Measurements from ENCODE around the gene TMEM232. TPM values are rescaled to one million over a fixed set of nuclear protein-coding genes. Genes with fewer than 3 reads are reported as not detected.

Gene TMEM232
- total RNA-seq, 1 experiment from 2014 or later = 0.21 TPM

- Histone ChIP-seq H3K27me3 (ENCODE audit: control insufficient read depth, insufficient read depth, low read length) (no peaks in the 10 kb centered on the region), H3K36me3 (ENCODE audit: control insufficient read depth, insufficient read depth, low read length) (no peaks in the 10 kb centered on the region), H3K27ac (ENCODE audit: low read length) (no peak overlapping the region), H3K4me1 (ENCODE audit: control insufficient read depth, insufficient read depth, low read length) (no peaks in the 10 kb centered on the region), H3K4me3 (ENCODE audit: low read depth in 2 of 2, low read length in 2 of 2) (no peak overlapping the region), H3K9me3 (ENCODE audit: control insufficient read depth, insufficient read depth, low read depth, low read length) (no peaks in the 10 kb centered on the region)
- in situ Hi-C loops (cut with HindIII; ENCODE audit: low pct_unique_long_range_greater_than_20kb, low sequenced_read_pairs) = no loop called here
- POLR2A ChIA-PET = no interaction called here
- no peak for DNase-seq (ENCODE audit: low read depth, low spot score)
- CTCF ChIA-PET = no interaction called here
- intact Hi-C loops (cut with micrococcal nuclease; ENCODE audit: unreplicated experiment) = no loop called here
- TF ChIP-seq POLR2AphosphoS5 (IDR thresholded peaks at IDR 0.05; ENCODE audit: low read depth, low read length) (no peak), REST (IDR thresholded peaks at IDR 0.05; ENCODE audit: insufficient read depth in 1 of 2, low read depth in 2 of 2, low read length in 1 of 2) (no peak), TCF7L2 (IDR thresholded peaks at IDR 0.05; ENCODE audit: low read depth, low read length) (no peak), CTCF (IDR thresholded peaks at IDR 0.05) (no peak), SIN3A (IDR thresholded peaks at IDR 0.05; ENCODE audit: borderline replicate concordance, insufficient read depth, low read depth, low read length) (no peak)
- BruUV-seq (replicated peaks) = no TSS peak
- ATAC-seq = no peak
Measured at GRCh38 chr5:110371725-110372041, 354.8 kb downstream of the TMEM232 start.

- no peaks in the 10 kb centered on the region for H3K9me3 ChIP-seq (ENCODE audit: control insufficient read depth, insufficient read depth, low read depth, low read length)
- no peak for ATAC-seq
- no TSS peak for BruUV-seq (replicated peaks)
- no peaks in the 10 kb centered on the region; the same call in 1 of the 2 replicates for H3K27me3 ChIP-seq (ENCODE audit: control insufficient read depth, insufficient read depth, low read length)
- H3K27ac ChIP-seq (ENCODE audit: low read length) = no peak overlapping the region
- no peaks in the 10 kb centered on the region for H3K4me1 ChIP-seq (ENCODE audit: control insufficient read depth, insufficient read depth, low read length)
- in situ Hi-C loops (cut with HindIII; ENCODE audit: low pct_unique_long_range_greater_than_20kb, low sequenced_read_pairs) = no loop called here
- no peak for TF ChIP-seq TCF7L2 (IDR thresholded peaks at IDR 0.05; ENCODE audit: low read depth, low read length)
- TF ChIP-seq POLR2AphosphoS5 (IDR thresholded peaks at IDR 0.05; ENCODE audit: low read depth, low read length) = no peak
- no peak for TF ChIP-seq REST (IDR thresholded peaks at IDR 0.05; ENCODE audit: insufficient read depth in 1 of 2, low read depth in 2 of 2, low read length in 1 of 2)
- TF ChIP-seq SIN3A (IDR thresholded peaks at IDR 0.05; ENCODE audit: borderline replicate concordance, insufficient read depth, low read depth, low read length) = no peak
- TF ChIP-seq CTCF (IDR thresholded peaks at IDR 0.05) = no peak
- intact Hi-C loops (cut with micrococcal nuclease; ENCODE audit: unreplicated experiment) = no loop called here
- DNase-seq (ENCODE audit: low read depth, low spot score) = no peak
- no peak overlapping the region for H3K4me3 ChIP-seq (ENCODE audit: low read depth in 2 of 2, low read length in 2 of 2)
- CTCF ChIA-PET = no interaction called here
- POLR2A ChIA-PET = no interaction called here
- H3K36me3 ChIP-seq (ENCODE audit: control insufficient read depth, insufficient read depth, low read length) = no peaks in the 10 kb centered on the region
Measured at GRCh38 chr5:110371011-110371724, 355.3 kb downstream of the TMEM232 start.

Measured in Panc1 (cell line).